Measurements from ENCODE around the gene USP13.

Gene USP13

GRCh38 chr3:179801856-179802255 is 149.0 kb downstream of the USP13 start:
- DNase-seq = no peak

GRCh38 chr3:179806177-179806576 is 153.3 kb downstream of the USP13 start:
- no peak for DNase-seq

- no peak for DNase-seq
These were observed 154.7 kb downstream of the USP13 start for GRCh38 chr3:179807588-179807987.

GRCh38 chr3:179809639-179810038 is 156.8 kb downstream of the USP13 start:
- DNase-seq = no peak

DNA sequence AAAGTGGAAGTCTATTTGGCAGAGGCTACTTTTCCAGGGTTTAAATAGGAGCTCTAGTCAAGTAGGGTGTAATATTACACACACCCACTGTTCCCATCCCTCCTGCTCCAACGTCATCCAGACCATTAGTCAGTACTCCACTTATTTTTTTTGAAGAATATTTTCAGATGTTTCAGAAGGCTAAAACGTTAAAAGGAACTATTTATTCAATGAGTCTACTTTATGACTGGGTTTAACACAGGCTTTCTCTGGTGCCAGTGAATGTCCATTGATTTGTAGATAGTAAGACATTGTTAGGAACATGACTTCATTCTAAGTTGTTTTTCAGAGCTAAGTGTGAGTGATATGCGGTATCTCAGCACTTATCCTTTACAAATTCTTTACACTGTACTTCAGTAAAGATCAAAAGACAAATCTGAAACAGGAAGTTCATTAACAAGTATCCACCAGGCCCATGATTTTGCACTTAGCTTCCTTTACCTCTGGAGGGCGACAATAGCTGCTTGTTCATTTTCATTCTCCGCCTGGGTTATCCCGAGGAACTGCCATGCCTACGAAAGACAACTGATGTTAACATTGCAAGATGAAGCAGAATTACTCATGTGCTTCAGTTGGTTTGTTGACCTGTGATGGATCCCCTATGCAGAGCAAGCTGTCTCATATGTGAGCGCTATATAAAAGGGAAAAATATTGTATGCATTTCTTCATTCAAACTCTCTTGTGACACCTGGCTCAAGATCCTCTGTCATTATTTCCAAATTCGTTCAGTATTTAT is 158.7 kb downstream of the USP13 start:
- no peak for DNase-seq

DNA sequence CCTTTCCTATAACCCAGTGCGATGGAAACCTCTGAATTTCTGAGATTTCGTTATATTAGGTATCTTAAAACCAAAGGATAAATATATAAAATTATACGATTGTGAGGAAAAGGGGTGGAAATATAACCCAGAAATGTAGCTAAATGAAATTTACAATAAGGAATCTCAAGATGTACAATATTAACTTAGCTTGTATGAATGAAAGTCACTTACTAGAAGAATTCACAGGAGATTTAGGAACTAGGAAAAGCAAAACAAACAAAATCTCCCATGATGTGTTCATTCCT is 159.2 kb downstream of the USP13 start:
- DNase-seq = no peak

DNA sequence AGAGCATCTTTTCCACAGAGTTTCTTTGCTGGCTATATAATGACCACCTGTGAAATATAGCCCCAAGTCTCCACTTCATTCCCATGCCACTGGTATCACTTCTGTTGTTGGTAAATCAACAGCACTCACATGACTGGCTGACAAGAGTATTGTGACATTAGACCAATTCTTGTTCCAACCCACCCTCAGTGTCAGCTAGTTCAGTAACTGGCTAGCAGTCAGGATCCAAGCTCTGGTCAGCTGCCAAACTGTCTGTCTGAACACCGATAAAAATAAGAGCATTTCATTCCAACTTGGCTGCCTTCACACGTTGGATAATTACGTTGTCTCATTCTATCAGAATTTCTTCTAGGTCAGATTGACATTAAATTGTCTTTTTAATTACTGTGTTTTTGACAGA is 166.5 kb downstream of the USP13 start:
- DNase-seq = no peak

GRCh38 chr3:179822296-179822695 is 169.5 kb downstream of the USP13 start:
- DNase-seq = no peak

DNA sequence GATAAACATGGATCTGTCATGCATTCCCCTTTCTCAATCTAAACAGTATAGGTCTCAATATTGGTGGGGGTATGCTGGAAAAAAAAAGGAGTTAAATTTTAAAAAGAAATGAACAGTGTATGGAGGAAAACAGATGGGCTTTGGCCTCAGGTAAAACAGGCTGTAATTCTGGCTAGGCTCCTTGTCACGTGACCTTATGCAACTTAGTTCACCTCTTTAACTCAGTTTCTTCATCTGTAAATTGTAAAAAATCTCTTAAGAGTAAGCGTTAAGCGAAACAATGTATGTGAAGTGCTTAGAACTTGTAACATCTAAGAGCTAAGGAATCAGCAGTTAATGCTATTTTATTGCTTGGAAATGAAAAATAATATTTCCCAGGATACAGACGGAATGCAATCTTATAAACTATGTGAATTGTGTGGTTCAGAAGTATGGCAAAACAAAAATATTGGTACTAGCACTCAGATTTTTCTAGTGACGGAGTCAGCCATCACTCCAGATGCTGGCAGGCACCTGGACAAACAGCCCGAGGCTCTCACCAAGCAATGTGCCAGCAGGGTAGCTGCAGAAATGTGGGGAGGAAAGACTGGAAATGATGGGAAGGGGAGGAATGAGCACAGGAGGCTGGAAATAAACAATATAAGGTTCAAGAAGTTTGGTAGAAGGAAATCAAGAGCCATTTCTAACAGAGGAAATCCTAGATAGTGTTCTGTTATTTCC is 172.8 kb downstream of the USP13 start:
- DNase-seq = no peak

DNA sequence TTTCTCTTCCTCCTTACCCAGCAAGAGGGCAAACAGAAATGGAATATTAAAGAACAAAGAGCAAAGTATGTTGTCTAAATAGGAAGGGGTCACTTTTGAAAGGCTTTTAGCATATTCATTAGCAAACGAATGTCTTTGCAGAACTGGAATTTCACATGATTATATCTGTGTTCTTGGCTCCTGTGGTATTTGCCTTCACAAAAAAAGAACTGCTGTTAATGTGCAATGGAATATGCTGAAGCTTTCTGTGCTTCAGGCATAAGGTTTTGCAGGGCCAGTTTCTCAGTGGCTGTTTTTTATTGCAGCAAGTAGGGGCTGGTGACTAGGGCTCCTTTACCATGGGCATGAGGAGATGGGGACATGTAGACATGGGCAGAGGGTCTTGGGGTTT is 173.4 kb downstream of the USP13 start:
- no peak for DNase-seq

GRCh38 chr3:179828738-179829137 is 175.9 kb downstream of the USP13 start:
- no peak for DNase-seq

DNA sequence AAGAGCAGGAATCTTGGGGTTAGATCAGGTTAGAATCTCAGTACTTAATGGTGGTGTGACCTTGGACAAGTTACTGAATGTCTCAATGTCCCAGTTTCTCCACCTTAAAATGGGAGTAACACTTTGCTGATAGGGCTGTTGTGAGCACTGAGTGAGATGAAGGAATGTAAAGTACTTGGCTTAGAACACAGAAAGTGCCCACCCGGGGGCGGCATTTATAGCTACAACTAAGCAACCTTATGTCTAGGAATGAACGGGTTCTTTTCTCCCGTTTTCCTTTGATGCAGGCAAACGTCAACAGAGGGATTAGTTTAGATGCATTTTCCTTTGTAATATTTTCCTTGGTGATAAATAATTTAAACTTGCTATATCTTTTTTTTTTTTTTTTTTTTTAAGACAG is 176.6 kb downstream of the USP13 start:
- DNase-seq = no peak

- DNase-seq = no peak
These were observed 179.6 kb downstream of the USP13 start for GRCh38 chr3:179832333-179832854.

GRCh38 chr3:179833294-179833693 is 180.5 kb downstream of the USP13 start:
- DNase-seq = no peak

DNA sequence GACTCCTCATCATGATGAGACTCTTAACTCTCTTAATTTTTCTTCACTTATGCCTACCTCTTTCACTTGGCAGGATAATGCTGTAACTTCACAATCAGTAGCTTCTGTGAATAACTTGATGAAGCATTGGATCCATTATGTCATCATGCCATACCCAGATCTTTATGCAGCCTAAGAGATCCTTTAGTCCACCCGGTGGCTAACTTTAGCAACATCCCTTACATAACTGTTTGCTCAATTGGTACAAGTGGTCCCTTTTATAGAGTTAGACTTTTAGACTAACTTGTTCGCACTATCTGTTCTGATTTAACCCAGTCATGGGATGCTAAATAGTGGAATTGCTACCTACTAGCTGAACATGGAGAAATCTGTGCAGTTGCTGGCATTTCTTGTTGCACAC is 184.5 kb downstream of the USP13 start:
- no peak for DNase-seq
